Neural cell (in vitro differentiated cells): ENCODE results near the gene SLC44A2. TPM values are rescaled to one million over a fixed set of nuclear protein-coding genes. Genes with fewer than 3 reads are reported as not detected.

ENCODE experiments used
- H2AFZ ChIP-seq: fragments of 200-600, 300-800 bp; sonication (generic), shearing (Covaris generic); 2 replicates; pipeline ENCODE4 v1.6.0; 2014; ENCODE audit warnings: low read depth, mild to moderate bottlenecking, antibody characterized with exemption, low read length, moderate library complexity
- H3F3A ChIP-seq: fragments of 200-600 bp; shearing (Covaris generic); 2 replicates; pipeline ENCODE4 v1.6.1; 2016; ENCODE audit warnings: mild to moderate bottlenecking, moderate library complexity, mixed read lengths, antibody characterized with exemption, low read length; ENCODE audit not compliant: insufficient read depth, poor library complexity, severe bottlenecking
- H3K27ac ChIP-seq: fragments of 200-600, 300-800 bp; sonication (generic), shearing (Covaris generic); 2 replicates; pipeline ENCODE4 v1.5.1; 2014; ENCODE audit warnings: mild to moderate bottlenecking, low read length, moderate library complexity
- H3K27me3 ChIP-seq: fragments of 300-800, 200-600 bp; sonication (generic), shearing (Covaris generic); 2 replicates; pipeline ENCODE4 v1.6.0; 2014; ENCODE audit warnings: mild to moderate bottlenecking, low read depth, low read length, moderate library complexity; ENCODE audit not compliant: insufficient read depth
- H3K36me3 ChIP-seq: fragments of 300-800, 200-600 bp; sonication (generic), shearing (Covaris generic); 2 replicates; pipeline ENCODE4 v1.5.1; 2014; ENCODE audit warnings: mild to moderate bottlenecking, antibody characterized with exemption, low read length, moderate library complexity; ENCODE audit not compliant: insufficient read depth
- H3K4me2 ChIP-seq: fragments of 300-800, 200-600 bp; sonication (generic), shearing (Covaris generic); 2 replicates; pipeline ENCODE4 v1.6.0; 2014; ENCODE audit warnings: mild to moderate bottlenecking, low read length
- H3K4me3 ChIP-seq: fragments of 300-800, 200-600 bp; sonication (generic), shearing (Covaris generic); 2 replicates; pipeline ENCODE4 v1.5.1; 2014; ENCODE audit warnings: mild to moderate bottlenecking, low read length, moderate library complexity
- H3K79me2 ChIP-seq: fragments of 200-600 bp; shearing (Covaris generic); replicated peaks from 2 replicates; pipeline ENCODE4 v1.6.0; 2014; ENCODE audit warnings: mild to moderate bottlenecking, low read length, moderate library complexity; ENCODE audit not compliant: insufficient read depth
- H3K9ac ChIP-seq: fragments of 300-800, 200-600 bp; sonication (generic), shearing (Covaris generic); 2 replicates; pipeline ENCODE4 v1.6.1; 2016; ENCODE audit warnings: mild to moderate bottlenecking, low read length, mixed read lengths
- H3K9me2 ChIP-seq: fragments of 200-600 bp; shearing (Covaris generic); 2 replicates; pipeline ENCODE4 v1.6.1; 2016; ENCODE audit warnings: mild to moderate bottlenecking, low read length, mixed read lengths; ENCODE audit not compliant: insufficient read depth
- H3K9me3 ChIP-seq: fragments of 200-600, 300-800 bp; sonication (generic), shearing (Covaris generic); 2 replicates; pipeline ENCODE4 v1.6.1; 2016; ENCODE audit warnings: mild to moderate bottlenecking, mixed run types, low read length, moderate library complexity, mixed read lengths
- H4K20me1 ChIP-seq: fragments of 200-600 bp; shearing (Covaris generic); 2 replicates; pipeline ENCODE4 v1.6.1; 2016; ENCODE audit warnings: mild to moderate bottlenecking, mixed run types; ENCODE audit not compliant: insufficient read depth
- EP300 ChIP-seq: fragments of 450-650 bp; conservative IDR thresholded peaks from 2 replicates; pipeline ENCODE4 v1.6.1; 2014; ENCODE audit warnings: antibody characterized with exemption, mild to moderate bottlenecking, moderate library complexity; ENCODE audit not compliant: poor library complexity, severe bottlenecking
- EZH2 ChIP-seq: fragments of 200-600, 300-800 bp; shearing (Covaris generic), sonication (generic); IDR thresholded peaks from 2 replicates; pipeline ENCODE4 v1.6.1; 2014; ENCODE audit warnings: antibody characterized with exemption, low read length, borderline replicate concordance, mild to moderate bottlenecking; ENCODE audit not compliant: insufficient read depth, poor library complexity, severe bottlenecking
- MXI1 ChIP-seq: fragments of 450-650 bp; conservative IDR thresholded peaks from 2 replicates; pipeline ENCODE4 v1.6.1; 2014; ENCODE audit warnings: antibody characterized with exemption, mild to moderate bottlenecking; ENCODE audit not compliant: poor library complexity, severe bottlenecking
- POLR2AphosphoS5 ChIP-seq: IDR thresholded peaks from 2 replicates; pipeline ENCODE4 v1.6.1; 2012
- RAD21 ChIP-seq: fragments of 450-650 bp; conservative IDR thresholded peaks from 2 replicates; pipeline ENCODE4 v1.6.1; 2014; ENCODE audit warnings: antibody characterized with exemption, mild to moderate bottlenecking, moderate library complexity
- SMC3 ChIP-seq: fragments of 450-650 bp; conservative IDR thresholded peaks from 2 replicates; pipeline ENCODE4 v1.6.1; 2014; ENCODE audit warnings: antibody characterized with exemption, mild to moderate bottlenecking, moderate library complexity; ENCODE audit not compliant: poor library complexity
- TAF1 ChIP-seq: IDR thresholded peaks from 2 replicates; pipeline ENCODE4 v1.6.1; 2012; ENCODE audit warnings: low read depth
- polyA plus RNA-seq: library from polyadenylated mRNA; depleted of rRNA; stranded (reverse); fragments of >200 nt; gene quantifications from 2 replicates; pipeline ENCODE4 v1.2.3, GENCODE V29; 2014
- TF ChIP-seq, protein P1 (sequence below): fragments of 450-650 bp; IDR thresholded peaks from 2 replicates; pipeline ENCODE4 v1.5.1; 2014; ENCODE audit warnings: antibody characterized with exemption, mild to moderate bottlenecking, moderate library complexity; ENCODE audit not compliant: poor library complexity, severe bottlenecking
- TF ChIP-seq, protein P2 (sequence below): IDR thresholded peaks from 2 replicates; pipeline ENCODE4 v1.6.1; 2012; ENCODE audit warnings: borderline replicate concordance

Gene SLC44A2
- polyA plus RNA-seq, 1 donor from 2014 or later, result 50.0 TPM

- Histone ChIP-seq H2AFZ (no peak overlapping the region), H3K27ac (no peak overlapping the region), H3K9me3 (no peaks in the 10 kb centered on the region), H3K4me3 (no peak overlapping the region), H3K9me2 (no peaks in the 10 kb centered on the region), H3K36me3 (no peaks in the 10 kb centered on the region), H3K4me2 (no peak overlapping the region), H4K20me1 (no peaks in the 10 kb centered on the region), H3F3A (no peaks in the 10 kb centered on the region), H3K27me3 (peaks cover 10% of the 10 kb centered on the region), H3K9ac (no peak overlapping the region), H3K79me2 (no peaks in the 10 kb centered on the region)
- TF ChIP-seq SMC3 (peak; percentile 88), MXI1 (peak; percentile 37), TAF1 (no peak), EP300 (no peak), POLR2AphosphoS5 (no peak), RAD21 (peak; percentile 93), EZH2 (no peak)
- TF ChIP-seq, protein P1, sequence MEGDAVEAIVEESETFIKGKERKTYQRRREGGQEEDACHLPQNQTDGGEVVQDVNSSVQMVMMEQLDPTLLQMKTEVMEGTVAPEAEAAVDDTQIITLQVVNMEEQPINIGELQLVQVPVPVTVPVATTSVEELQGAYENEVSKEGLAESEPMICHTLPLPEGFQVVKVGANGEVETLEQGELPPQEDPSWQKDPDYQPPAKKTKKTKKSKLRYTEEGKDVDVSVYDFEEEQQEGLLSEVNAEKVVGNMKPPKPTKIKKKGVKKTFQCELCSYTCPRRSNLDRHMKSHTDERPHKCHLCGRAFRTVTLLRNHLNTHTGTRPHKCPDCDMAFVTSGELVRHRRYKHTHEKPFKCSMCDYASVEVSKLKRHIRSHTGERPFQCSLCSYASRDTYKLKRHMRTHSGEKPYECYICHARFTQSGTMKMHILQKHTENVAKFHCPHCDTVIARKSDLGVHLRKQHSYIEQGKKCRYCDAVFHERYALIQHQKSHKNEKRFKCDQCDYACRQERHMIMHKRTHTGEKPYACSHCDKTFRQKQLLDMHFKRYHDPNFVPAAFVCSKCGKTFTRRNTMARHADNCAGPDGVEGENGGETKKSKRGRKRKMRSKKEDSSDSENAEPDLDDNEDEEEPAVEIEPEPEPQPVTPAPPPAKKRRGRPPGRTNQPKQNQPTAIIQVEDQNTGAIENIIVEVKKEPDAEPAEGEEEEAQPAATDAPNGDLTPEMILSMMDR, result peak; percentile 99
- TF ChIP-seq, protein P2, sequence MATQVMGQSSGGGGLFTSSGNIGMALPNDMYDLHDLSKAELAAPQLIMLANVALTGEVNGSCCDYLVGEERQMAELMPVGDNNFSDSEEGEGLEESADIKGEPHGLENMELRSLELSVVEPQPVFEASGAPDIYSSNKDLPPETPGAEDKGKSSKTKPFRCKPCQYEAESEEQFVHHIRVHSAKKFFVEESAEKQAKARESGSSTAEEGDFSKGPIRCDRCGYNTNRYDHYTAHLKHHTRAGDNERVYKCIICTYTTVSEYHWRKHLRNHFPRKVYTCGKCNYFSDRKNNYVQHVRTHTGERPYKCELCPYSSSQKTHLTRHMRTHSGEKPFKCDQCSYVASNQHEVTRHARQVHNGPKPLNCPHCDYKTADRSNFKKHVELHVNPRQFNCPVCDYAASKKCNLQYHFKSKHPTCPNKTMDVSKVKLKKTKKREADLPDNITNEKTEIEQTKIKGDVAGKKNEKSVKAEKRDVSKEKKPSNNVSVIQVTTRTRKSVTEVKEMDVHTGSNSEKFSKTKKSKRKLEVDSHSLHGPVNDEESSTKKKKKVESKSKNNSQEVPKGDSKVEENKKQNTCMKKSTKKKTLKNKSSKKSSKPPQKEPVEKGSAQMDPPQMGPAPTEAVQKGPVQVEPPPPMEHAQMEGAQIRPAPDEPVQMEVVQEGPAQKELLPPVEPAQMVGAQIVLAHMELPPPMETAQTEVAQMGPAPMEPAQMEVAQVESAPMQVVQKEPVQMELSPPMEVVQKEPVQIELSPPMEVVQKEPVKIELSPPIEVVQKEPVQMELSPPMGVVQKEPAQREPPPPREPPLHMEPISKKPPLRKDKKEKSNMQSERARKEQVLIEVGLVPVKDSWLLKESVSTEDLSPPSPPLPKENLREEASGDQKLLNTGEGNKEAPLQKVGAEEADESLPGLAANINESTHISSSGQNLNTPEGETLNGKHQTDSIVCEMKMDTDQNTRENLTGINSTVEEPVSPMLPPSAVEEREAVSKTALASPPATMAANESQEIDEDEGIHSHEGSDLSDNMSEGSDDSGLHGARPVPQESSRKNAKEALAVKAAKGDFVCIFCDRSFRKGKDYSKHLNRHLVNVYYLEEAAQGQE, result no peak
Observed at GRCh38 chr19:10580979-10581631, 44.2 kb upstream of the SLC44A2 start.

GRCh38 chr19:10582091-10582490, 43.3 kb upstream of the SLC44A2 start:
- Histone ChIP-seq H3K27me3 (peaks cover 19% of the 10 kb centered on the region), H3K79me2 (no peaks in the 10 kb centered on the region), H3K4me3 (no peak overlapping the region), H3K36me3 (no peaks in the 10 kb centered on the region), H3K9me3 (no peaks in the 10 kb centered on the region), H3K4me2 (no peak overlapping the region), H3K27ac (no peak overlapping the region), H4K20me1 (no peaks in the 10 kb centered on the region), H3K9ac (no peak overlapping the region), H2AFZ (no peak overlapping the region), H3F3A (no peaks in the 10 kb centered on the region), H3K9me2 (no peaks in the 10 kb centered on the region)
- TF ChIP-seq TAF1 (no peak), SMC3 (no peak), EZH2 (no peak), RAD21 (no peak), MXI1 (no peak), EP300 (no peak), POLR2AphosphoS5 (no peak)
- TF ChIP-seq, protein P1, result no peak
- TF ChIP-seq, protein P2, result no peak
